GM12875 (cell line): Measurements from ENCODE around the gene WNT11.

Source experiments
- H3K4me3 ChIP-seq: one replicate; pipeline ENCODE4 v1.5.1; 2011; ENCODE audit warnings: low read depth, low read length, control low read depth
- TF ChIP-seq, protein P1 (sequence below): IDR thresholded peaks from 2 replicates; pipeline ENCODE4 v1.5.1; 2011; ENCODE audit warnings: low read depth, mild to moderate bottlenecking, control low read depth, inconsistent platforms, low read length, moderate library complexity, borderline replicate concordance; ENCODE audit not compliant: insufficient read depth

WNT11 gene

GRCh38 chr11:76232026-76232665 is 25.8 kb upstream of the WNT11 start:
- TF ChIP-seq, protein P1, sequence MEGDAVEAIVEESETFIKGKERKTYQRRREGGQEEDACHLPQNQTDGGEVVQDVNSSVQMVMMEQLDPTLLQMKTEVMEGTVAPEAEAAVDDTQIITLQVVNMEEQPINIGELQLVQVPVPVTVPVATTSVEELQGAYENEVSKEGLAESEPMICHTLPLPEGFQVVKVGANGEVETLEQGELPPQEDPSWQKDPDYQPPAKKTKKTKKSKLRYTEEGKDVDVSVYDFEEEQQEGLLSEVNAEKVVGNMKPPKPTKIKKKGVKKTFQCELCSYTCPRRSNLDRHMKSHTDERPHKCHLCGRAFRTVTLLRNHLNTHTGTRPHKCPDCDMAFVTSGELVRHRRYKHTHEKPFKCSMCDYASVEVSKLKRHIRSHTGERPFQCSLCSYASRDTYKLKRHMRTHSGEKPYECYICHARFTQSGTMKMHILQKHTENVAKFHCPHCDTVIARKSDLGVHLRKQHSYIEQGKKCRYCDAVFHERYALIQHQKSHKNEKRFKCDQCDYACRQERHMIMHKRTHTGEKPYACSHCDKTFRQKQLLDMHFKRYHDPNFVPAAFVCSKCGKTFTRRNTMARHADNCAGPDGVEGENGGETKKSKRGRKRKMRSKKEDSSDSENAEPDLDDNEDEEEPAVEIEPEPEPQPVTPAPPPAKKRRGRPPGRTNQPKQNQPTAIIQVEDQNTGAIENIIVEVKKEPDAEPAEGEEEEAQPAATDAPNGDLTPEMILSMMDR, result no peak
- H3K4me3 ChIP-seq, result no peak overlapping the region

DNA sequence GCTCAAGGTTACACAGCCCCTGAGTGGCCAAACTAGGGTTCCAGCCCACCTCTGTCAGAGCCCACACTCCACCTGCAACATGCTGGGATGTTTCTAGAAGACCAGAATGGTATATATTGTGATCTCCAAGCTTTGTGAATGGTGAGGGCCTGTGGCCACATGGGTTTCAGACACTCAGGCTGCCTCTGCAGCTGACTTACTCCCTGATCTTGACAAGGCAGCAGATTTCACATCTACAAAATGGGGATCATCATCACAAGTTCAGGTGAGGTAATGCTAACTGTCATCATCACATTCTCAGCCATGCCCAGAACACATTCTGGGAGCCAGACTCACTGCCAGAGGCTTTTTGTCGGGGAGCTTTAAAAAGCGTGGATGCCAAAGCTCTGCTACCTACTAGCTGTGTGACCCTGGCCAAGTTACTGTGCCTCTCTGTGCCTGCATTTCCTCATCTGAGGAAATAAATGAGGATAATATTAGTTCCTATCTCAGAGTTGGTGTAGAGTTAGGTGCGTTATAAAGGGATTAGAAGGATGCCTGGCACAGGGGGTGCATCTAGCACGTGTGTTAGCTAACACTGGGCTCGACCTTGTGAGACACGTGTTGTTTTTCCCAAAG is 24.9 kb upstream of the WNT11 start:
- no peak overlapping the region for H3K4me3 ChIP-seq
- TF ChIP-seq, protein P1, result no peak

DNA sequence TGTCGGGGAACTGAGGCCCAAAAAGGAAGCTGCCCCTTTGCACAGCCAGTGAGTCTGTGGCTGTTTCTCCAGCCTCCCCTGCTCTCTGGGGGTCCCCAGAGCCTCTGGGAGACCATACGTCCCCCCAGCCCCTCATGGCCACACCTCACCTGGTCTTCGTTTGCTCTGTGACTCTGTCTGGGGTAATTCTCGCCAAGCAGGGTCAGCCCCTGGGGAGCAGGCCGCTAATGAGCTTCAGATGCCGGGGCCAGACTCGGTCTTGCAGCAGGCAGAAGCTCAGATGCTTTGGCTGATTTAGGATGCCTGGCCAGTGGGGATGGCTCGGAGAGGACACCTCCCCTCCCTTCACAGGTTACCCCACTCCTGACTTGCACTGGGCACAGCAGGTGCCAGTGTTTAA is 24.1 kb upstream of the WNT11 start:
- no peak overlapping the region for H3K4me3 ChIP-seq
- TF ChIP-seq, protein P1, result no peak

- TF ChIP-seq, protein P1, result no peak
Observed at GRCh38 chr11:76229690-76230240, 23.5 kb upstream of the WNT11 start.

GRCh38 chr11:76228875-76229149 is 22.5 kb upstream of the WNT11 start:
- TF ChIP-seq, protein P1, result no peak
- H3K4me3 ChIP-seq, result no peak overlapping the region

More at GRCh38 chr11:76229690-76230240, 23.5 kb upstream of the WNT11 start:
- H3K4me3 ChIP-seq, result no peak overlapping the region

- TF ChIP-seq, protein P1, result no peak
- H3K4me3 ChIP-seq, result no peak overlapping the region
Observed at GRCh38 chr11:76228071-76228874, 22.0 kb upstream of the WNT11 start.

GRCh38 chr11:76226626-76227025 is 20.3 kb upstream of the WNT11 start:
- H3K4me3 ChIP-seq, result no peak overlapping the region
- TF ChIP-seq, protein P1, result no peak
